B cell (primary cell): ENCODE data around the gene NAV2.

Experiments used
- EZH2 ChIP-seq: IDR thresholded peaks from 2 replicates; pipeline ENCODE4 v1.6.1; 2012; ENCODE audit warnings: borderline replicate concordance, low read depth, mild to moderate bottlenecking, moderate library complexity, low read length; ENCODE audit not compliant: insufficient read depth, poor library complexity, severe bottlenecking
- TF ChIP-seq, protein P1 (sequence below): fragments of 200-600 bp; IDR thresholded peaks from one replicate; pipeline ENCODE4 v1.8.0; 2022; ENCODE audit warnings: antibody characterized with exemption, mild to moderate bottlenecking

GRCh38 chr11:19922689-19923035 lies 210.0 kb downstream of the NAV2 start:
- TF ChIP-seq, protein P1, sequence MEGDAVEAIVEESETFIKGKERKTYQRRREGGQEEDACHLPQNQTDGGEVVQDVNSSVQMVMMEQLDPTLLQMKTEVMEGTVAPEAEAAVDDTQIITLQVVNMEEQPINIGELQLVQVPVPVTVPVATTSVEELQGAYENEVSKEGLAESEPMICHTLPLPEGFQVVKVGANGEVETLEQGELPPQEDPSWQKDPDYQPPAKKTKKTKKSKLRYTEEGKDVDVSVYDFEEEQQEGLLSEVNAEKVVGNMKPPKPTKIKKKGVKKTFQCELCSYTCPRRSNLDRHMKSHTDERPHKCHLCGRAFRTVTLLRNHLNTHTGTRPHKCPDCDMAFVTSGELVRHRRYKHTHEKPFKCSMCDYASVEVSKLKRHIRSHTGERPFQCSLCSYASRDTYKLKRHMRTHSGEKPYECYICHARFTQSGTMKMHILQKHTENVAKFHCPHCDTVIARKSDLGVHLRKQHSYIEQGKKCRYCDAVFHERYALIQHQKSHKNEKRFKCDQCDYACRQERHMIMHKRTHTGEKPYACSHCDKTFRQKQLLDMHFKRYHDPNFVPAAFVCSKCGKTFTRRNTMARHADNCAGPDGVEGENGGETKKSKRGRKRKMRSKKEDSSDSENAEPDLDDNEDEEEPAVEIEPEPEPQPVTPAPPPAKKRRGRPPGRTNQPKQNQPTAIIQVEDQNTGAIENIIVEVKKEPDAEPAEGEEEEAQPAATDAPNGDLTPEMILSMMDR = no peak
- TF ChIP-seq EZH2 = no peak
